HG03175 (cell line): ENCODE results near the gene ANKRD16.

Source experiments
- ATAC-seq: cut with Tn5 transposase; IDR thresholded peaks from one replicate; pipeline ENCODE4 v1.9.1; 2021; ENCODE audit warnings: mild to moderate bottlenecking, moderate library complexity; ENCODE audit not compliant: unreplicated experiment

Gene ANKRD16

GRCh38 chr10:5904227-5904626 is 14.5 kb upstream of the ANKRD16 start:
- ATAC-seq: peak; percentile 97

DNA sequence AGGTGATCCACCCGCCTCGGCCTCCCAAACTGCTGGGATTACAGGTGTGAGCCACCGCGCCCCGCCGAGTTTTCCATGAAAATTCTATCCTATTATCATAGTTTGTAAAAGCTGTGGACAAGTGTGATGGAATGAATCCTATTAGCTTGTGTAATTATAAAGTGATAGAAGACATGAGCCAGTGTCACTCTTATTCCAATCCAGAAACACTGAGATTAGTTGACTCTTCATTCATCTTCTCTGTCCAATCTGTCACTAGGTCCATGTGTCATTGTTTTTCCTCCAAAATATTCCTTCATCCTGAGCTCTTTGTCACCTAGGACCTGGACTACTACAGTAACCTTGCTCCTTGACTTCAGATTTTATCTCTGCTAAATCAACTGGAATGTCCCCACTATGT is 13.9 kb upstream of the ANKRD16 start:
- no peak for ATAC-seq

GRCh38 chr10:5902511-5903274 is 13.0 kb upstream of the ANKRD16 start:
- no peak for ATAC-seq

- ATAC-seq: no peak
Observed at GRCh38 chr10:5900247-5900646, 10.6 kb upstream of the ANKRD16 start.

DNA sequence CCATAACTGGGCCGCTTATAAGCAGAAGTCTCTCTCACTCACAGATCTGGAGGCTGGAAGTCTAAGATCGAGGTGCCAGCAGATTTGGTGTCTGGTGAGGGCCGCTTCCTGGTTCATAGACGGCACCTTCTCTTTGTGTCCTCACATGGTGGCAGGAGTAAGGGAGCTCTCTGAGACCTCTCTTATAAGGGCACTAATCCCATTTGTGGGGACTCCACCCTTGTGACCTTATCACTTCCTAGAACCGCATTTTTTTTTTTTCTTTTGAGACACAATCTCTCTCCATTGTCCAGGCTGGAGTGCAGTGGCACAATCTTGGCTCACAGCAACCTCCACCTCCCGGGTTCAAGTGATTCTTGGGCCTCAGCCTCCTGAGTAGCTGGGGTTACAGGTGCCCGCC is 8.5 kb upstream of the ANKRD16 start:
- ATAC-seq: no peak

GRCh38 chr10:5897504-5897903 is 7.8 kb upstream of the ANKRD16 start:
- ATAC-seq: no peak

GRCh38 chr10:5897053-5897340 is 7.3 kb upstream of the ANKRD16 start:
- ATAC-seq: no peak

- peak; percentile 25 for ATAC-seq
Observed at GRCh38 chr10:5896208-5897052, 6.7 kb upstream of the ANKRD16 start.

DNA sequence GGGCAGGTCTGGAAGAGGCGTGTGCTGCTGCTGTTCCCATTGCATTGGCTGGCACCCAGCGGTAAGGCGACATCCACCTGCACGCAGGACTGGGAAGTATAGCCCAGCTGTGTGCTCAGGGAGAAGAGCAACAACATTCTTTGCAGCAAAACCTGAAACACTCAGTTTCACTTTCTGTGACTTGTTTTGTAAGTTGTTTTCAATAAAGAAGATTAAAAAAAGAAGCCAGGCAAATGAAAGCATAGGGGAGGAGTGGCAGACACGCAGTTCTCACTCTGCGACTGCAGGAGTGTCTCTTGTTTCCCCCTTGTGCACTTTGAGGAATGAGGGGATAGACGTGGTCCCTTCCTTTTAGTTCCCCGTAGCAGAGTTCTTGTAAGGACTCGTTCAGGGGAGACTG is 6.1 kb upstream of the ANKRD16 start:
- peak; percentile 62 for ATAC-seq

DNA sequence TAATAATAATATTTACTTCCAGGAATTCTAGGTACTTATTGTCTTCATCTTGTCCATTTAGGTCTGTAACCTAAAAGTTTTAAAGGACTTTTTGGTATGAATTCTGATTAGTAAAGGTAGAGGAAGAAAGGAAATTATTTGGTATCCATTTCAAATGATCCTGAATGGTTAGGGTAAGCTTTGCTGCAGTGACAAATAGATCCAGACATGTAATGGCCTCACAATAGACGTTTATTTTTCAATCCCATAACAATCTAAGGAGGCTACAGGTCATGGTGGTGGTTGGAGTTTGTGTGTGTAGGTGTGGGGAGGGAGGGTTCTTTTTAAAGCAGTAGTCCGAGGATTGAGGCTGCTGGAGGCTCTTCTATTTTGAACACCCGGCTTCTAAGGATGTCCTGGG is 5.7 kb upstream of the ANKRD16 start:
- ATAC-seq: no peak

DNA sequence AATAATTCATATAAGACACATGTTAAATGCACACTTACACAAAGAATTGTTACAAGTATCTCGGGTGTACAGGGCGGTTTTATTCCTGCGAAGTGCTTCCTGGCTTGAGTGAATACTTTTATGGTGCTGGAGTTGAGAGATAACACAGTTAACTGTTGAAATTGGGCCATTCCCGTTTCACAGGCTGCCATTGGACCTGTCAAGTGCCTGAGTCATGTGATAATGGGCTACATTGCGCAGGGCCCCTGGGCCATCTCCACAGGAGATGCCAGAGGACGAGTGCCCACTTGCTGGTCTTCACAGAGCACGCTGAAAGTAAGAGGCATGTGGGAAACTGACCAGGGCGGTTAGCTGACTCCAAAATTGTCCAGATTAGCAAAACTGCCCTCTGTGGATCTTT is 5.2 kb upstream of the ANKRD16 start:
- ATAC-seq: no peak

GRCh38 chr10:5894403-5894802 is 4.7 kb upstream of the ANKRD16 start:
- ATAC-seq: no peak

DNA sequence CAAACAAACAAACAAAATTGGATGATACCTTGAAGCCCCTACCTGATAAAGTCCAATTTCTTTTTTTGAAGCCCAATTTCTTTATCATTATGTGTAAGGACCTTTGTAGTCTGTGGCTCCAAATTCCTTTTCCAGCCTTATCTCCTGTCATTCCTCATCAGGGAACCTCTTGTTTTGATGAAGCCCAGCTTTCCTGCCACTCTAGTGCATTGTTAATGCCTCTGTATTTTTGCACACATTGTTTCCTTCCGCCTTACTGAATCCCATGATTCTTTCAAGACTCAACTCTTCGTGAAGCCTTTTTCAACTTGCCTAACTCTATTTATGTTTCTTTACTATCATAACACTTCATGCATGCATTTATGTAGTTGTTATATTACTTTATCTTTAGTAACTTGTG is 3.6 kb upstream of the ANKRD16 start:
- ATAC-seq: no peak

DNA sequence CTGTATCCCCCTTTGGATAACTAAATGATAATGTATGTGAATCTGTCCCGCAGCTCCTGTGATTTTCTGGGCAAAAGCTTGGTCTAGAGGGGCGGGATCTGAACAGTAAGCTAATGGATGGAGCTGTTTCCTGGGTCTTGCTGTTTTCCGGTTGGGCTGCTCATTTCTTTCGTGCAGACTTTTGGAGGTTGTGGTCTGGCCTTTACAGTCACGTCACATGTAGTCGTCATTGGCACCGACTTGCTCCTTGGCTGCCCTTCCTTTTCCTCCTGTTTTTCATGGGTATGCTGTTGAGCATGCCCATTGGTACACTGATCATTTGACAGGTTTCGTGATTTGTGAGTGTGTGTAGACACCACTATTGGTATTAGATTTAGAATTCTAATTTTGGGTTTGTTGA is 2.3 kb upstream of the ANKRD16 start:
- ATAC-seq: no peak

- ATAC-seq: no peak
Observed at GRCh38 chr10:5891009-5891408, 1.3 kb upstream of the ANKRD16 start.

DNA sequence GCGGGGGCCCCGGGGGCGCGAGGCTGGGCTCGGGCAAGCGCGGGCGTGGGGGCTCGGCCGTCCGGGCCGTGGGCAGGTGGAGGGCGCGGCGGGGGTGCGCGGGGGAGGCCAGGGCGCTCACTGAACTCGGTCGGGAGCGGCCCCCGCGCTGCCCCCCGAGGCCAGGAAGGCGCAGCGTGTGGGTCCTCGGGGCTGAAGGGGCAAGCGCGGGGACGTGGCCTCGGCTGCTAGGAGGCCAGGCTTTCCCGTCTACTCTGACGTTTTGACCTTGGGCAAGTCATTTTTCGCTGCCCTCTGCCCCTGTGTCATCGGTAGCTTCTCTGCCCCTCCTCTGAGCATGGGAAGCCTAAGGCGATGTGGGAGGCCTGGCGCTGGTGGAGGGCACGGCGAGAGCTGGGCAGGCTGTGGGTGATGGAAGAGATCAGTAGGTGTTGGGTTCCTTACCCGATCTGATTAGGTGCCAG is 791 bp upstream of the ANKRD16 start:
- peak; percentile 6 for ATAC-seq

- ATAC-seq: peak; percentile 35
Observed at GRCh38 chr10:5888843-5889623, 660 bp downstream of the ANKRD16 start.

GRCh38 chr10:5888351-5888750 is 1.3 kb downstream of the ANKRD16 start:
- ATAC-seq: no peak

DNA sequence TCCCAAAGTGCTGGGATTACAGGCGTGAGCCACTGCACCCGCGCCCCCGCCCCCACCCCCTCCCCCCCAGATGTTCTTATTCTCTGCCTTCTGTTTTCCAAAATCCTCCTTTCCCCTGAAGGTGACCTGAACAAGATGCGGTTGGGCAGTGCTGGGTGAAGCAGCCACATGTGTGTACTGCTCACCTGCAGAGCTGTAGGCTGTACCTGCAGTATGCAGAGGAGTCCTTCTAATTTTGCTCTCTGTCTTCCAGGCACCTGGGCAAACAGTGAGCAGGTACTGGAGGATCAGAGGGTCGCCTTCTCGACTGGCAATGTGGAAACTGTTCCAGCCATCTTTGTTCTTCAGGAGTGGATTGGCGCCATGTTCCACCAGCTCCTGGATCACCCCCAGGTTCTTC is 2.1 kb downstream of the ANKRD16 start:
- no peak for ATAC-seq

DNA sequence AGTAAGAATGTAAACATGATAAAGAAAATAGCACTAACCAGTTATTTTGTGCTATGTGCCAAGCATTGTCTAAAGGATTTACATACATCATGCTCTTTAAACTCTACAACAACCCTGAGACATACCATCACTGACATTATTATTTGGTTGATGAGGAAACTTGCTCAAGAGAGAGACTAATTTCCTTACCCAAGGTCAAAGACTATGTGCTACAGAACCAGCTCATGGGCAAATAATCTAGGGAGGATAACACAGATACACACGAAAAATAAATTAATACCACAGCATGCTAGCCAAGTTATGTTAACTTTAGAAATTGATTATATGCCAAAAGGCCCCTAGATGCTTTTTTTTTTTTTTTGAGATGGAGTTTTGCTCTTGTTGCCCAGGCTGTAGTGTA is 2.7 kb downstream of the ANKRD16 start:
- ATAC-seq: no peak

- no peak for ATAC-seq
Observed at GRCh38 chr10:5885619-5886018, 4.1 kb downstream of the ANKRD16 start.

GRCh38 chr10:5882961-5883360 is 6.7 kb downstream of the ANKRD16 start:
- no peak for ATAC-seq
